ENCODE measurements around the gene DAPK2.

DAPK2 gene

DNA sequence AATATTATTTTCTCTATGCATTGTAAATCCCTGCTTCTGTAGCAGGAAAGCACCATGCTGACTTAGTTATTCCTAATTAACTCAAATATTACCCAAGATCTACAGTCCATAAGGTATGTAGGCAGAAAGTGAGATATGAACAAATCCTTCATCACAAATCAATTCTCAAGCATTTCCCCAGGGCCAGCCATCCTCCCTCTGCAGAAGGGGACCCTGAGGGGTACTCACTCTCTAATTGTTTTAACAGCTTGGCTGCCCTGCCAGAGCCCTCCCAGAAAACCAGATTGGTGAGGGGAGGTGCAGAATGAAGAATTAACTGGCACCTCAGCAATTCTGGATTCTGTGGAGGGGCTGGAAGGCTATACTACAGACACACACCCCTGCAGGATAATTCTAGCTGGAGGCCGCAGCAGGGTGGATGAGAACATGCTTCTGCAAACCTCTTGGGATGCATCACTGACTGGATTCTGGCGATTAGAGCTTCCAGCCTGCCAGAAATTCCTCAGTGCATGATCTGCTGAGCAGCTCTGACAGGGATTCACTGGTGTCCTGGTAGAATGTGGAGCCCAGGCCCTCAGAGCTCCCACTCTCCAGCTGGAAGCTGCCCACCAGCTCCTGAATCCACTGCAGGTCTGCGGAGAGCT is 123.9 kb downstream of the DAPK2 start:
- TF ChIP-seq, protein P1, sequence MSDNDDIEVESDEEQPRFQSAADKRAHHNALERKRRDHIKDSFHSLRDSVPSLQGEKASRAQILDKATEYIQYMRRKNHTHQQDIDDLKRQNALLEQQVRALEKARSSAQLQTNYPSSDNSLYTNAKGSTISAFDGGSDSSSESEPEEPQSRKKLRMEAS (IDR thresholded peaks at IDR 0.05), result no peak
- TF ChIP-seq RAD21 (IDR thresholded peaks at IDR 0.05; ENCODE audit: low read depth) (no peak), USF1 (IDR thresholded peaks at IDR 0.05) (no peak), TEAD4 (IDR thresholded peaks at IDR 0.05) (no peak), FOXM1 (IDR thresholded peaks at IDR 0.05; ENCODE audit: borderline replicate concordance, low read depth) (no peak), TAF1 (IDR thresholded peaks at IDR 0.05; ENCODE audit: low read depth) (no peak), CEBPB (IDR thresholded peaks at IDR 0.05) (no peak), NFIC (IDR thresholded peaks at IDR 0.05) (no peak), ZBTB7A (IDR thresholded peaks at IDR 0.05; ENCODE audit: low read depth) (no peak), TCF12 (IDR thresholded peaks at IDR 0.05; ENCODE audit: low read depth) (no peak), EP300 (IDR thresholded peaks at IDR 0.05; ENCODE audit: borderline replicate concordance) (no peak), YY1 (IDR thresholded peaks at IDR 0.05; ENCODE audit: low read depth) (no peak)

DNA sequence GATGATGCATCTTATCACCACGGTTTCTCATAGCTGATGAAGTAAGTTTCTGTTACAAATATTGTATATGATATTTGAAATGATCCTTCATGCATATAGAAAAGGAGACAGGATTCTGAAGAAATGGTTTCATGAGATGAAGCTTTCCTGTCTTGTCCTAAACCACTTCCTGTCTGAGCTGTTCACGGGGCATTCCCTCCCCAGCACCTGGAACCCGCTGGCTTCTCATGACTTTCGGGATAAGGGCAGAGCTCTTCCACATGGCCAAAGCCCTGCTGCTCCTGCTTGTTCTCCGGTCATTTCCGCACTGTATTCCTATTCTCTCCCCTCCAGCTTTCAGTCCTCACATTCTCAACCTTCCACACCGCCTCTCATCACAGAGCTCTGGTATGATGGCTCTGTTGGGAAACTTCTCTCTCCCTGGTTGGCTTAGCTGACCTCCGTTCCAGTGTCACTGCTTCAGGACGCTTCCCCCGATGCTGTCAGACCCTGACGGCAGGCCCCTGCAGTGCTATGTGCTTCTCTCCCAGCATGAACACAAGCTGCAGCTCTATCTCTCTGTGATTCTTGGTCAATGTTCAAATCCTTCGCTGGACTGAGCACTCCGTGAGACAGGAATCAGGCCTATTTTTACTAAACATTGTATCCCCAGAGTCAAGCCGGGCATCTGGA is 125.6 kb downstream of the DAPK2 start:
- TF ChIP-seq CEBPB (IDR thresholded peaks at IDR 0.05) (no peak), REST (IDR thresholded peaks at IDR 0.05; ENCODE audit: low read depth) (no peak), ZBTB7A (IDR thresholded peaks at IDR 0.05; ENCODE audit: low read depth) (no peak), EGR1 (IDR thresholded peaks at IDR 0.05) (no peak), CREB1 (IDR thresholded peaks at IDR 0.05; ENCODE audit: low read depth) (no peak), TEAD4 (IDR thresholded peaks at IDR 0.05) (no peak), FOXM1 (IDR thresholded peaks at IDR 0.05; ENCODE audit: borderline replicate concordance, low read depth) (no peak), TCF12 (IDR thresholded peaks at IDR 0.05; ENCODE audit: low read depth) (no peak), YY1 (IDR thresholded peaks at IDR 0.05; ENCODE audit: low read depth) (no peak), NFIC (IDR thresholded peaks at IDR 0.05) (no peak), USF1 (IDR thresholded peaks at IDR 0.05) (no peak), TAF1 (IDR thresholded peaks at IDR 0.05; ENCODE audit: low read depth) (no peak), RAD21 (IDR thresholded peaks at IDR 0.05; ENCODE audit: low read depth) (no peak), EP300 (IDR thresholded peaks at IDR 0.05; ENCODE audit: borderline replicate concordance) (no peak)
- TF ChIP-seq, protein P1 (IDR thresholded peaks at IDR 0.05), result no peak

DNA sequence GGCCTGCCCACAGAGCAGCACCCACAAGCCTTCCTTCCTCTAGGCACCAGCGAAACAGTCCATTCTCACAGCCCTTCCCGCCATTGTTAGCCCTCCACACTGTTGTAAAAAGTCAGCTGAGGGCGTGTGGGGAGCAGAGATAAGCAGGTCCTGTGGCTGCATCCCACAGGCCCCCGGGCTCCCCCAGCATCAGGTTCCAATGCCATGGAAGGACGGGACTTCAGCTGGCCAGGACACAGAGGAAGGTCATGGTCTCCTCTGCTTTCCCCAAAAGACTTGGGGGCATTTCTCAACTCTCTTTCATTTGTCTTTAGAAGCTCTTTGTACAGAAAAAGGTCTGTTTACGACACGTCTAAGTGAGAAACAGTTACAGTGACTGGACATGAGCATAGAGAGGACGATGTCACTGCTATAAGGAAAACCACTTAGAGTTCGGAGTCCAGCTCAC is 127.4 kb downstream of the DAPK2 start:
- no peak for TF ChIP-seq REST (IDR thresholded peaks at IDR 0.05; ENCODE audit: low read depth)
- no peak for TF ChIP-seq TEAD4 (IDR thresholded peaks at IDR 0.05)
- TF ChIP-seq, protein P1 (IDR thresholded peaks at IDR 0.05), result no peak
- no peak for TF ChIP-seq ZBTB7A (IDR thresholded peaks at IDR 0.05; ENCODE audit: low read depth)
- no peak for TF ChIP-seq USF1 (IDR thresholded peaks at IDR 0.05)
- TF ChIP-seq FOXM1 (IDR thresholded peaks at IDR 0.05; ENCODE audit: borderline replicate concordance, low read depth), result no peak
- no peak for TF ChIP-seq RAD21 (IDR thresholded peaks at IDR 0.05; ENCODE audit: low read depth)
- no peak for TF ChIP-seq NFIC (IDR thresholded peaks at IDR 0.05)
- TF ChIP-seq CREB1 (IDR thresholded peaks at IDR 0.05; ENCODE audit: low read depth), result no peak
- no peak for TF ChIP-seq EP300 (IDR thresholded peaks at IDR 0.05; ENCODE audit: borderline replicate concordance)
- no peak for TF ChIP-seq CEBPB (IDR thresholded peaks at IDR 0.05)
- no peak for TF ChIP-seq TCF12 (IDR thresholded peaks at IDR 0.05; ENCODE audit: low read depth)
- TF ChIP-seq YY1 (IDR thresholded peaks at IDR 0.05; ENCODE audit: low read depth), result no peak
- no peak for TF ChIP-seq EGR1 (IDR thresholded peaks at IDR 0.05)
- TF ChIP-seq TAF1 (IDR thresholded peaks at IDR 0.05; ENCODE audit: low read depth), result no peak

GRCh38 chr15:63918317-63918672 is 128.0 kb downstream of the DAPK2 start:
- TF ChIP-seq TCF12 (IDR thresholded peaks at IDR 0.05; ENCODE audit: low read depth) (no peak), NFIC (IDR thresholded peaks at IDR 0.05) (no peak), EP300 (IDR thresholded peaks at IDR 0.05; ENCODE audit: borderline replicate concordance) (no peak), EGR1 (IDR thresholded peaks at IDR 0.05) (no peak), TEAD4 (IDR thresholded peaks at IDR 0.05) (no peak), CREB1 (IDR thresholded peaks at IDR 0.05; ENCODE audit: low read depth) (no peak), CEBPB (IDR thresholded peaks at IDR 0.05) (no peak), FOXM1 (IDR thresholded peaks at IDR 0.05; ENCODE audit: borderline replicate concordance, low read depth) (no peak), ZBTB7A (IDR thresholded peaks at IDR 0.05; ENCODE audit: low read depth) (no peak), USF1 (IDR thresholded peaks at IDR 0.05) (no peak), REST (IDR thresholded peaks at IDR 0.05; ENCODE audit: low read depth) (no peak), RAD21 (IDR thresholded peaks at IDR 0.05; ENCODE audit: low read depth) (no peak), YY1 (IDR thresholded peaks at IDR 0.05; ENCODE audit: low read depth) (no peak), TAF1 (IDR thresholded peaks at IDR 0.05; ENCODE audit: low read depth) (no peak)
- TF ChIP-seq, protein P1 (IDR thresholded peaks at IDR 0.05), result no peak

Measured in Ishikawa (cell line).